Dedifferentiated amniotic fluid mesenchymal stem cell (primary cell): ENCODE results near the gene BAZ1B.
"Not testable (repeated sequence)": the region's sequence is repeated elsewhere in the genome, so short reads cannot be mapped to it uniquely, and the experiment has no call there.

Source experiments
- DNase-seq: peaks from one replicate; pipeline ENCODE4 v3.0.0-alpha.2; 2016; ENCODE audit errors: extremely low spot score

BAZ1B gene

GRCh38 chr7:73443548-73444255, 78.4 kb downstream of the BAZ1B start:
- DNase-seq, result no peak

GRCh38 chr7:73442903-73443500, 79.1 kb downstream of the BAZ1B start:
- DNase-seq, result no peak

DNA sequence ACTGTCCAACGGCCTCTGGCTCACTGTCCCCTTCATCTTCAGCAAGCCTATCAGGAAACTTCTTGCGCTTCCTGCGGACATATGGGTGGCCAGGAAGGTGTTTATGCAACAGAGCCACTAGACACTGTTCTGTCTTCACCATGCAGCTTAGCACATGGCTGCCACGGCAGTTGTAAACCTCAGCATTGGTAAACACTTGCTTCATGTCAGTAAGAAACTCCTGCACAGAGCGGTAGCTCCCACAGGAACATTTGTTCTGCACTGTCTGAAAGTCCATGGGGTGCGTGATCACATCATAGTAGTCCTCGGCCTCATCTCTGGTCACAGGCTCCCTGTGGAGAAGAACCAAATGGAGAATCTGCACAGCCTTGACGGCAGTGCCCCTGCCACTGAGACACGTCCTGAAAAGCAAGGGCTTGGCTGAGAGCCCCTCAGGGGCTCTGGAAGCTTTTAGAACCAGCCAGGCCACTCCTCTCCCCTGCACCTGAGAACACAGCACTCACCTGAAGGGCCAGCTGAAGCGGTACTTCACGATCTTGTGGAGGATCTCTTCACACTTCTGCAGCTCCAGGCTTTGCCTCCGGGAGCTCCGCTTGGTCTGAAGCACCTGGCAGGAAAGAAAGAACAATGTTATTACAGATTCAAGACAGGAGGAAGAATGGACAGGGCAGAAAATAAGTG, 79.7 kb downstream of the BAZ1B start:
- DNase-seq, result no peak

DNA sequence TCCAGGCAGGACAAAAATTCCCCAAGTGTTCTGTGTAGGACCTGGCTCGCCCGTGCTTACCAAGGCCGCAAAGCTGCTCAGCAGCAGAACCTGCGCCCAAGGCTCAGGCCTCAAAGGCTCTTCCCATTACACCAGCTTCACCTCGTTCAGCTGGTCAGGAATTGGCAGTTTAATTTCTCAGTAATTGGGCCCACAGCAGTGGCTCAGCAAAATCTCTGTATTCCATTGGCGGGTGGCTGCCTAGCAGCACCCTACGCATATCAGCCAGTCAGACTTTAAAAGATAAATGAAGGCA, 82.7 kb downstream of the BAZ1B start:
- no peak for DNase-seq

DNA sequence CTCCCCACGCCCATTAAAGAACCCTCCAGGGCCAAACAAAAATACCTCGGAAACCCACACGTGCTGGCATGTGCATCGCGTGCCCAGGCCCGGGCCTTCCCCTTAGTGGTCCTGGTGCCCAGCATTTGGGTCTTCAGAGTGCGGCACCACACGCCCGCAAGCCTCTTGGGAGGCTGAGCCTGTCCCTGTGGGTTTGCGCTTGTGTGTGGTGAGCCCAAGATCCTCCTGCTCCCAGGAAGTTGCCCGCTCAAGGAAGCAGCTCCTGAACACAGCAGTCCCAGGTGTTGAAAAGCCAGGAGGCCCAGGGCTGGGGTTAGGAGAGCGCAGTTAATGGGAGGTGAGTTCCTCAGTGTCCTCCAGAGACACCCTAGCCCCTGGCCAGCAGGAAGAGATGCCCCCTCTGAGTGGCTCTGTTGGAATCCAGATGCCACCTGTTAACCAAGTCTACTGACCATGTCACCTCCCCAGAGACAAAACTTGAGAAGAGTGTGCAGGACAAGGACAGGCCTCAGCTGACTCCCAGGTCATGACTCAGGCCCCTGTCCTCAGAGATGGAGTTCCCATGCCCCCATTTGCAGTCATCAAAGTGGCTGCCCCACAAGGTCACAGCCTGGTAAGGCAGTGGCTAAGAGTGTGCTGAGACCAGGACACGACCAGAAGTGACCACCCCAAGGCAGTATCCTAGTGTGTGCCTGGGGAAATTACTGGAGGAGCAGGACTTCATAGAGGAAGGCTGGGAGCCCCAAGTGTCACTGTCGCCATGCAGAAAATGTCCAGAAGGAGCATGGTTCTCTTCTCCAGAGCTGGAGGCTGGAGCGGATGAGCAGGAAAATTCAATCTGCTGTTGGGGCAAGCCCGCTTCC, 83.3 kb downstream of the BAZ1B start:
- DNase-seq, result no peak

GRCh38 chr7:73437621-73438416, 84.3 kb downstream of the BAZ1B start:
- no peak for DNase-seq

GRCh38 chr7:73437091-73437490, 85.0 kb downstream of the BAZ1B start:
- no peak for DNase-seq

- DNase-seq, result no peak
These were observed 85.8 kb downstream of the BAZ1B start for GRCh38 chr7:73436031-73436929.

- no peak for DNase-seq
These were observed 86.6 kb downstream of the BAZ1B start for GRCh38 chr7:73435471-73436009.

DNA sequence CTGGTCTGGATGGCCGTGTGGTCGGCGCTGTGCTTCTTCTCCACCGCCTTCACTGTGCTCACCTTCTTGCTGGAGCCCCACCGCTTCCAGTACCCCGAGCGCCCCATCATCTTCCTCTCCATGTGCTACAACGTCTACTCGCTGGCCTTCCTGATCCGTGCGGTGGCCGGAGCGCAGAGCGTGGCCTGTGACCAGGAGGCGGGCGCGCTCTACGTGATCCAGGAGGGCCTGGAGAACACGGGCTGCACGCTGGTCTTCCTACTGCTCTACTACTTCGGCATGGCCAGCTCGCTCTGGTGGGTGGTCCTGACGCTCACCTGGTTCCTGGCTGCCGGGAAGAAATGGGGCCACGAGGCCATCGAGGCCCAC, 87.4 kb downstream of the BAZ1B start:
- DNase-seq, result no peak

GRCh38 chr7:73433924-73434700, 88.0 kb downstream of the BAZ1B start:
- no peak for DNase-seq

- DNase-seq, result no peak
These were observed 89.4 kb downstream of the BAZ1B start for GRCh38 chr7:73432676-73433075.

DNA sequence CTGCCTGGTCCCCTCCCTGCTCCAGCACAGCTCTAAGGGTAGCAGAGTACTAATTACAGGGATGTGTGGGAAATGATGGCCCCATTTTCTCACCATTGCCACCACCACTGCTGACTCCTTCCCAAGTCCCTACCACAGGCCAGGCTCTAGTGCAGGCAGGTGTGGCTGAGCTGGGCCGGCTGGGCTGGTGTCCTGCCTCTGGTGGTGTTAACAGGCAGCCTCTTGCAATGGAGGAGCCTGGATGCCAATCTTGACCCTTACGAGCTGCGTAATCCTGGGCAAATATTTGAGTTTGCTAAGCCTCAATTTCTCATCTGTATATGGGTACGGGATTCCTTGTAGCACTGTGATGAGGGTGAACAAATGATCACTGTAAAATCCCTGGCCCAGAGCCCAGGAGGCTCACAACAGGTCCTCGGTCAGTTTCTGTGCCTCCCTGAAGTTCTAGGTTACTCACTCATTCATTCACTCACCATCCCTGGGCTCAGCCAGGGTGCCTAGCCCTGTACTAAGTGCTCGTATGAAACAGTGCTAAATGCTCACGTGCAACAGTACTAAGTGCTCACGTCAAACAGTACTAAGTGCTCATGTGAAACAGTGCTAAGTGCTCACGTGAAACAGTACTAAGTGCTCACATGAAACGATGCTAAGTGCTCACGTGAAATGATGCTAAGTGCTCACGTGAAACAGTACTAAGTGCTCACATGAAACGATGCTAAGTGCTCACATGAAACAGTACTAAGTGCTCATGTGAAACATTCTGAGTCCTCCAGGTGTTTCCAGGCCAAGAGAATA, 90.9 kb downstream of the BAZ1B start:
- no peak for DNase-seq

- not testable (repeated sequence) for DNase-seq
These were observed 91.6 kb downstream of the BAZ1B start for GRCh38 chr7:73430540-73430939.

DNA sequence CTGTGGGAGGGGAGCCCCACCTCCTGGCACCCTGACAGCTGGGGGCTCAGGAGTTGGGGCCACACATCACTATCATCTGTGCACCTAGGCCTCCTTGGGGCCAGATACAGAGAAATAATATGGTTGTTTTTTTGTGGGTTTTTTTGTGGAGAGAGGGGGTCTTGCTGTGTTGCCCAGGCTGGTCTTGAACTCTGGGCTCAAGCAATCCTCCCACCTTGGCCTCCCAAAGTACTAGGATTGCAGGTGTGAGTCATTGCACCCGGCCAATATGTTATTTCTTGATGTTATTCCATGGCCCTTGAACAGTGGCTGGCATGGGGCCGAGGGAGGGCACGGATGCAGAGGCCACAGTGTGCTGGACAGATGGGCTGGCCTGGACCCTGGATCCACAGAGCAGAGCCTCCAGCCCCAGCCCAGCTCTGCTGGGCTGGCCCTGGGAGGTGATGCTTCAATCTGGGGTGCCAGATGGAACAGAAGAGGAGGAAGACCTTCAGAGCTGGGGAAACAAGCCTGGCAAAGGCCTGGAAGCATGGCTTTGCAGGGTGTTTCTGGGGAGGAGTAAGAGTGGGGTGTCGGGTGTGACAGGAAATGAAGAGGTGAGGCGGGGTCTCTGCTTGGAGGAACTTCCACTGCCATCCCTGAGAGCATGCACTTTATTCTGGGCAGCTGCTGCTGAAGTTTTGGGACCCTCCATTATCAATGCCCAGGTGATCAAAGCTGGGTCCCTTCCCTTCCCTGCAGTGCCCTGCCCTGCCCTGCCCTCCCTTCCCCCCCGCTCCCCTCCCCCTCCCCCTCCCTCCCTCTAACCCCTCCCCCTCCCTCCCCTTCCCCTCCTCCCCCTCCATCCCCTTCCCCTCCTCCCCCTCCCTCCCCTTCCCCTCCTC, 92.2 kb downstream of the BAZ1B start:
- no peak for DNase-seq

GRCh38 chr7:73429215-73429614, 92.9 kb downstream of the BAZ1B start:
- no peak for DNase-seq

DNA sequence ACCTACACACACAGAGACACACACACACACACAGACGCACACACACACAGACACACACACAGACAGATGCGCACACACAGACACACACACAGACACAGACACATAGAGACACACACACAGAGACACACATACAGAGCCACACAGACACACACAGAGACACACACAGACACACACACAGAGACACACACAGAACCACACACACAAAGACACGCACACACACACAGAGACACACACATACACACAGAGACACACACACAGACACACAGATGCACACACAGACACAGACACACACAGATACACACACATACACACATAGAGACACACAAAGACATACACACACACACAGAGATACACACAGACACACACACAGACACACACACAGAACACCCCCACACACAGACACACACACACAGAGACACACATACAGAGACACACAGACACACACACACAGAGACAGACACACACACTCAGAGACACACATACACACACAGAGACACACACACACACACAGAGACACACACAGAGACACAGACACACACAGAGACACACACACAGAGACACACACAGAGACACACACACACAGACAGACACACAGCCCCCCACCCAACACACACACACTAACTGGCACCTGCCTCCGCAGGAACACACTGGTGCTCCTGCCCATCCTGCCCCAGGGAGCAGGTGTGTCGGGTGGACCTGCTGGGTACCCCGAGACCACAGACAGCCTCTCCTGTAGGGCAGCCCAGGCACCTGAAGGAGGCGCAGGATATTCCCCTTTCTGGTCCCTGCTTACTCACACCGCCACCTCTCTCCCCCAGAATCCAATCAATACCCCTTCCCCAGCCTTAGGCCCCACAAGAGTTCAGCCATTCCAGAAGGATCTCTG, 93.9 kb downstream of the BAZ1B start:
- no peak for DNase-seq
